Astrocyte (in vitro differentiated cells and primary cell): ENCODE data around the gene ACTR5. TPM values are rescaled to one million over a fixed set of nuclear protein-coding genes. Genes with fewer than 3 reads are reported as not detected.
A peak's percentile ranks its signal among the peaks of the same experiment; 100 is the strongest.

Experiments used
- DNase-seq: peaks from one replicate; pipeline ENCODE4 v3.0.0-alpha.2; 2010; ENCODE audit warnings: low read depth
- FAIRE-seq: peaks from 2 replicates; lab custom pipeline; 2011; peaks lifted over from hg19 to GRCh38; lab: Jason Lieb, UNC
- H2AFZ ChIP-seq: 2 replicates; pipeline ENCODE4 v1.6.0; 2012; ENCODE audit warnings: low read depth, low read length, inconsistent platforms
- H3K27ac ChIP-seq: 2 replicates; pipeline ENCODE4 v1.5.1; 2011; ENCODE audit warnings: low read depth, low read length, inconsistent platforms
- H3K27me3 ChIP-seq: 2 replicates; pipeline ENCODE4 v1.6.0; 2011; ENCODE audit warnings: low read length, inconsistent platforms; ENCODE audit not compliant: insufficient read depth
- H3K36me3 ChIP-seq: 2 replicates; pipeline ENCODE4 v1.5.1; 2011; ENCODE audit warnings: low read length, inconsistent platforms; ENCODE audit not compliant: insufficient read depth
- H3K4me1 ChIP-seq: 2 replicates; pipeline ENCODE4 v1.5.1; 2011; ENCODE audit warnings: low read length, inconsistent platforms; ENCODE audit not compliant: insufficient read depth
- H3K4me2 ChIP-seq: 2 replicates; pipeline ENCODE4 v1.6.0; 2012; ENCODE audit warnings: low read length, inconsistent platforms
- H3K4me3 ChIP-seq: 2 replicates; pipeline ENCODE4 v1.5.1; 2011; ENCODE audit warnings: low read depth, mild to moderate bottlenecking, low read length, inconsistent platforms; ENCODE audit not compliant: insufficient read depth
- H3K79me2 ChIP-seq: 2 replicates; pipeline ENCODE4 v1.6.0; 2012; ENCODE audit warnings: mild to moderate bottlenecking, low read length, inconsistent platforms; ENCODE audit not compliant: insufficient read depth
- H3K9ac ChIP-seq: 2 replicates; pipeline ENCODE4 v1.6.0; 2012; ENCODE audit warnings: mild to moderate bottlenecking, low read length, inconsistent platforms
- H3K9me3 ChIP-seq: 2 replicates; pipeline ENCODE4 v1.5.1; 2012; ENCODE audit warnings: low read depth, mild to moderate bottlenecking, low read length, inconsistent platforms; ENCODE audit not compliant: insufficient read depth
- H4K20me1 ChIP-seq: 2 replicates; pipeline ENCODE4 v1.6.0; 2012; ENCODE audit warnings: low read length, inconsistent platforms; ENCODE audit not compliant: insufficient read depth
- H3K27ac Mint-ChIP-seq: one replicate; pipeline ENCODE4 v1.8.0; 2021; ENCODE audit warnings: mild to moderate bottlenecking, mixed read lengths; ENCODE audit not compliant: unreplicated experiment
- H3K27me3 Mint-ChIP-seq: one replicate; pipeline ENCODE4 v1.8.0; 2021; ENCODE audit warnings: low read depth, mixed read lengths; ENCODE audit not compliant: unreplicated experiment
- H3K36me3 Mint-ChIP-seq: one replicate; pipeline ENCODE4 v1.8.0; 2021; ENCODE audit warnings: low read depth, mixed read lengths; ENCODE audit not compliant: unreplicated experiment
- H3K4me1 Mint-ChIP-seq: one replicate; pipeline ENCODE4 v1.8.0; 2021; ENCODE audit warnings: low read depth, mixed read lengths; ENCODE audit not compliant: unreplicated experiment
- H3K4me3 Mint-ChIP-seq: one replicate; pipeline ENCODE4 v1.8.0; 2021; ENCODE audit warnings: mild to moderate bottlenecking, moderate library complexity, mixed read lengths; ENCODE audit not compliant: unreplicated experiment
- H3K9me3 Mint-ChIP-seq: one replicate; pipeline ENCODE4 v1.8.0; 2021; ENCODE audit warnings: mild to moderate bottlenecking, mixed read lengths; ENCODE audit not compliant: unreplicated experiment
- EZH2 ChIP-seq: IDR thresholded peaks from 2 replicates; pipeline ENCODE4 v1.6.1; 2012; ENCODE audit warnings: mild to moderate bottlenecking, low read length, inconsistent platforms; ENCODE audit not compliant: insufficient read depth
- total RNA-seq: library from RNA; stranded (reverse); gene quantifications from 2 replicates; pipeline ENCODE4 v1.2.1, GENCODE V29; 2021
- TF ChIP-seq, protein P1 (sequence below): IDR thresholded peaks from 2 replicates; pipeline ENCODE4 v1.5.1; 2011; ENCODE audit warnings: low read depth, mild to moderate bottlenecking, inconsistent platforms, low read length, moderate library complexity; ENCODE audit not compliant: insufficient read depth

ACTR5 gene
- total RNA-seq, 1 donor from 2014 or later: 4.0 TPM

DNA sequence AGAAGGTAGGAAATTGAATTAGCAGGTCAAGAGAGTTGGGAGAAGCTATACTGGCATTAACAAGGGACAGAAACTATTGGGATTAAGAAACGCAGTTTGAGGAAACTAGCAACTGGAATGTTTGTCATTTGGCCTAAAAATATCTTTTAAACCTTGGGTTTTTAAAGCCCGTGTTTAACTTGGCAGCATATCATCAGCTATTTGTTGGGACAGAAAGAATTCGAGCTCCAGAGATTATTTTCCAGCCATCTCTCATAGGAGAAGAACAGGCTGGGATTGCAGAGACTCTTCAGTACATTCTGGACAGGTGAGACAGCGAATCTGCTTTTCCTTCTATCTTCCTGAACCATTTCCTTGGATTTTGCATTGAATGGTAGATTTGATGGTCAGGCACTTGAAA is 17.8 kb downstream of the ACTR5 start:
- Mint-ChIP-seq H3K4me1 (peaks cover 9% of the 10 kb centered on the region), H3K27ac (no peak overlapping the region)
- FAIRE-seq: no peak

DNA sequence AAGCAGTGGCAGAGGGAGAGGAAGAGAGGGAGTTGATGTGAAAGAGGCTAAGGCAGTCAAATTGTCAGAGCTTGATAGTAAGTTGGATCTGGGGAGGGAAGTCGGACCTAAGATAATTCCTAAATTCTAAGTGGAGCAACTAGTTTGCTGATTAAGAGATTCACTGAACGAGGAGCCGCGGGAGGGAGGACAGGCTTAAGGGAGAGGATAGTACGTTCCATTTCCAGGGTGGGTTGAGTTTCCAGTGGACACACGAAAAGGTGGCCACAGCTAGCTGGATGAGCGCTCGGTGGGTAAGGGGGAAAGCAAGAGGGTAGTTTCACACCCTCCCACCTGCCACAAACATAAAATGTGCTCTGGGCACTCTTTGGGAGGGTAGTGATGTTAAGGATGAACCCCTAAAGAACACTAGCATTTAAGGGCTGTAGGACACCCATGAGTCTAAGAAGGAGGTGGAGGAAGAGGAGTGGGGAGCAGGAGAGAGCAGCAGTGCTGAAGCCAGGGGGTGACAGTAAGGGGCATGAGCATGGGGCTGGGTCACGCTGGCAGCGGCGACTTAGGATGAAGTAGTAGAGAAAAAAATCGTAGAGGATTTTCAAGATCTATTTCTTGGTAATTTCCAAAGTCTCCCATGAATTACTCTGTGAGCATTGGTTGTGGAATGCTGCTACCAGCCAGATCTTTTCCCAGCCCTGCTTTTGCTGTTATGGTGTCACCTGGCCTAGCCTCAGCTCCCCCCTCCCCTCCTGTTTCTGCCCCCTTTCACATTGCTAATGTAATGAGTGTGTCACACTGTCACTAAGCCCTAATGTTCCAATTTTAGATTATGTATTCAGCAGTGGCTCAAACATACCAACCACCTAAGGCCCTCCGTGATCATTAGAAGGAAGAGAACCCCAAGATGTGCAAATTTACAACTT is 21.4 kb downstream of the ACTR5 start:
- no peak for DNase-seq
- no peaks in the 10 kb centered on the region for H3K9me3 ChIP-seq
- no peak overlapping the region for H3K4me2 ChIP-seq
- Mint-ChIP-seq H3K4me1 (peaks cover 5% of the 10 kb centered on the region), H3K4me3 (no peak overlapping the region), H3K36me3 (peaks cover 35% of the 10 kb centered on the region), H3K27me3 (no peaks in the 10 kb centered on the region), H3K27ac (no peak overlapping the region), H3K9me3 (peaks cover 6% of the 10 kb centered on the region)
- FAIRE-seq: no peak
- no peak overlapping the region for H3K9ac ChIP-seq
- H2AFZ ChIP-seq: no peak overlapping the region
- no peaks in the 10 kb centered on the region for H3K27me3 ChIP-seq
- H4K20me1 ChIP-seq: peaks cover 3% of the 10 kb centered on the region
- no peak overlapping the region for H3K4me3 ChIP-seq
- H3K4me1 ChIP-seq: peaks cover 11% of the 10 kb centered on the region
- TF ChIP-seq, protein P1, sequence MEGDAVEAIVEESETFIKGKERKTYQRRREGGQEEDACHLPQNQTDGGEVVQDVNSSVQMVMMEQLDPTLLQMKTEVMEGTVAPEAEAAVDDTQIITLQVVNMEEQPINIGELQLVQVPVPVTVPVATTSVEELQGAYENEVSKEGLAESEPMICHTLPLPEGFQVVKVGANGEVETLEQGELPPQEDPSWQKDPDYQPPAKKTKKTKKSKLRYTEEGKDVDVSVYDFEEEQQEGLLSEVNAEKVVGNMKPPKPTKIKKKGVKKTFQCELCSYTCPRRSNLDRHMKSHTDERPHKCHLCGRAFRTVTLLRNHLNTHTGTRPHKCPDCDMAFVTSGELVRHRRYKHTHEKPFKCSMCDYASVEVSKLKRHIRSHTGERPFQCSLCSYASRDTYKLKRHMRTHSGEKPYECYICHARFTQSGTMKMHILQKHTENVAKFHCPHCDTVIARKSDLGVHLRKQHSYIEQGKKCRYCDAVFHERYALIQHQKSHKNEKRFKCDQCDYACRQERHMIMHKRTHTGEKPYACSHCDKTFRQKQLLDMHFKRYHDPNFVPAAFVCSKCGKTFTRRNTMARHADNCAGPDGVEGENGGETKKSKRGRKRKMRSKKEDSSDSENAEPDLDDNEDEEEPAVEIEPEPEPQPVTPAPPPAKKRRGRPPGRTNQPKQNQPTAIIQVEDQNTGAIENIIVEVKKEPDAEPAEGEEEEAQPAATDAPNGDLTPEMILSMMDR: no peak
- no peak for TF ChIP-seq EZH2
- no peak overlapping the region for H3K27ac ChIP-seq
- no peaks in the 10 kb centered on the region for H3K79me2 ChIP-seq
- peaks cover 9% of the 10 kb centered on the region for H3K36me3 ChIP-seq

More for the DNA sequence above, 17.8 kb downstream of the ACTR5 start:
- peaks cover 21% of the 10 kb centered on the region for H3K36me3 Mint-ChIP-seq
- no peaks in the 10 kb centered on the region for H3K9me3 Mint-ChIP-seq
- H2AFZ ChIP-seq: no peak overlapping the region
- no peaks in the 10 kb centered on the region for H3K79me2 ChIP-seq
- H3K4me2 ChIP-seq: peak overlapping the region; percentile 12
- no peak overlapping the region for H3K4me3 Mint-ChIP-seq
- H3K27me3 Mint-ChIP-seq: peaks cover 3% of the 10 kb centered on the region
- H3K9me3 ChIP-seq: no peaks in the 10 kb centered on the region
- no peak overlapping the region for H3K4me3 ChIP-seq
- peaks cover 15% of the 10 kb centered on the region for H3K4me1 ChIP-seq
- no peak for DNase-seq
- peaks cover 3% of the 10 kb centered on the region for H4K20me1 ChIP-seq
- no peaks in the 10 kb centered on the region for H3K27me3 ChIP-seq
- peaks cover 15% of the 10 kb centered on the region for H3K36me3 ChIP-seq
- H3K9ac ChIP-seq: no peak overlapping the region
- H3K27ac ChIP-seq: no peak overlapping the region
- TF ChIP-seq EZH2: no peak
- TF ChIP-seq, protein P1: no peak

DNA sequence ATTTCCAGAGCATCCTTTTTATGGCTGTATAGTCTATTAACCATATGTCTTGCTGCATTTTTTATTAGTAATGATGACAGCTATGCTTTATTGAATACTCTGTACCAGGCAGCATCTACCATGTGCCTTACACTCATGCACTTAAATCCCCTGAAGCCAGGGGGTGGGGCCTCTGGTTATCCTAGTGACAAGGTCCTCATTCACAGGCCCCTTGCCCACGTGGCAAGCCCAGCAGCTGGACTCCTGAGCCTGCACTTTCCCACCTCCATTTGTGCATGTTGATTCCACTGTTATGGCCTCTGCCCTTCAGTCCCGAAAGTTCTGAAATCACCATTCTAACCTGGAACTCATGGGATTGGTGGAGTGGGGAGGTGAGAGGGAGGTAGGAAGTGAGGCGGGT is 22.3 kb downstream of the ACTR5 start:
- H2AFZ ChIP-seq: no peak overlapping the region
- H3K9me3 ChIP-seq: no peaks in the 10 kb centered on the region
- H3K36me3 ChIP-seq: peaks cover 8% of the 10 kb centered on the region
- Mint-ChIP-seq H3K36me3 (peaks cover 37% of the 10 kb centered on the region), H3K4me3 (no peak overlapping the region), H3K27me3 (no peaks in the 10 kb centered on the region), H3K27ac (no peak overlapping the region), H3K9me3 (peaks cover 6% of the 10 kb centered on the region), H3K4me1 (no peaks in the 10 kb centered on the region)
- H3K4me2 ChIP-seq: no peak overlapping the region
- H3K4me1 ChIP-seq: peaks cover 2% of the 10 kb centered on the region
- no peak overlapping the region for H3K4me3 ChIP-seq
- DNase-seq: no peak
- H4K20me1 ChIP-seq: peaks cover under 1% of the 10 kb centered on the region
- no peak overlapping the region for H3K27ac ChIP-seq
- no peak overlapping the region for H3K9ac ChIP-seq
- H3K27me3 ChIP-seq: no peaks in the 10 kb centered on the region
- no peaks in the 10 kb centered on the region for H3K79me2 ChIP-seq
- FAIRE-seq: no peak
- no peak for TF ChIP-seq EZH2
- TF ChIP-seq, protein P1: no peak
